ENCODE results near the gene PSMA5.

DNA sequence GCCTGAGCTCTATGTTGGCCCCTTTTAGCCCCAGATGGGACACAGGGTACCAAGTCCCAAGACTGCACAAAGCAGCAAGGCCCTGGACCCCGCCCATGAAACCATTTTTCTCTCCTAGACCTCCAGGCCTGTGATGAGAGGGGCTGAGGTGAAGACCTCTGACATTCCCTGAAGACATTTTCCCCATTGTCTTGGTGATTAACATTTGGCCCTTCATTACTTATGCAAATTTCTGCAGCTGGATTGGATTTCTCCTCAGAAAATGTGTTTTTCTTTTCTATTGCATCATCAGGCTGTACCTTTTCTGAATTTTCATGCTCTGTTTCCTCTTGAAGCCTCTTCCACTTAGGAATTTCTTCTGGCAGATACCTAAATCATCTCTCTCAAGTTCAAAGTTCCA, 8.2 kb upstream of the PSMA5 start:
- TF ChIP-seq POLR2A (IDR thresholded peaks at IDR 0.05) (no peak), CTCF (IDR thresholded peaks at IDR 0.05) (no peak)
